HG02981 (cell line): ENCODE data around the gene PIP5KL1.

Experiments
- ATAC-seq: cut with Tn5 transposase; IDR thresholded peaks from one replicate; pipeline ENCODE4 v1.9.1; 2021; ENCODE audit warnings: mild to moderate bottlenecking, moderate library complexity; ENCODE audit not compliant: unreplicated experiment

PIP5KL1 gene

GRCh38 chr9:127950513-127951289 is 20.1 kb upstream of the PIP5KL1 start:
- no peak for ATAC-seq

GRCh38 chr9:127949827-127950512 is 19.4 kb upstream of the PIP5KL1 start:
- ATAC-seq: no peak

DNA sequence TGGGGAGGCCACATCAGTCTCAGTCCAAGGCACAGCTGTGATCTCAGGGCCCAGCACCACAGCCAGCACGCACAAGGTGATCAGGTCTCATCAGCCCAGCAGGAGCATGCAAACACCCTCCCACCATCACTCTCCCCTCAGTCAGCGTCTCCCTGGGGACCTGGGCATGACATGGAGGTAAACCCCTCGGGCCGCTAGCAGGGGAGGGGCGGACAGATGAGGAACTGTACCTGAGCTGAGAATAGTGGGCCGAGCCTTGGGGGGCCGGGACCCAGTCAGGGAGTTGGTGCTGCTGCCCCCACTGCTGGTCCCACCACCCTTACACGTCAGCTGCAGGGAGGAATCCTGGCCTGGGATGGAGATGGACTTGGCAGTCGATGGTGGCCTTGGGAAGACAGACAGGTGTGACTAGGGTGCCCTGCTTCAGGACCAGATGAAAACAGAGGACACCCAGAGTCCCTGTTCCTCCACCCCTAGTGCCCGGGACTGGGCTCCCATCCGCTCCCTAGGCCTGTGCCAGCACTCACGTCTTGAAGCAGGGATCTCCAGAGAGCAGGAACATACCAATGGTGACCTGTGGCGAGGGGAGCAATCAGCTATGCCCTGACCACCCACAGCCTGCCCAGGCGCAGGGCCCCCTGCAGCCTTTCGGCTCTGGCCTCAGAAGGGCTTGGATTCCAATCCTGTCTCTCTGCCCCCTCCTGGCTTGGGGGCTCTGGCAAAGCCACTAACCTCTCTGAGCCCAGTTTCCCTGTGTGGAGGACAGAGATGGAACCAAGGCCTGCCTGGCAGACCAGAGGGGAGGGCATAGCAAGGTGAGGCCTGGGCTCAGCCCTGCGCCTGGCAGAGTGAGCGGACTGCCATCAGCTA is 17.5 kb upstream of the PIP5KL1 start:
- ATAC-seq: no peak

GRCh38 chr9:127946728-127947127 is 16.2 kb upstream of the PIP5KL1 start:
- no peak for ATAC-seq

DNA sequence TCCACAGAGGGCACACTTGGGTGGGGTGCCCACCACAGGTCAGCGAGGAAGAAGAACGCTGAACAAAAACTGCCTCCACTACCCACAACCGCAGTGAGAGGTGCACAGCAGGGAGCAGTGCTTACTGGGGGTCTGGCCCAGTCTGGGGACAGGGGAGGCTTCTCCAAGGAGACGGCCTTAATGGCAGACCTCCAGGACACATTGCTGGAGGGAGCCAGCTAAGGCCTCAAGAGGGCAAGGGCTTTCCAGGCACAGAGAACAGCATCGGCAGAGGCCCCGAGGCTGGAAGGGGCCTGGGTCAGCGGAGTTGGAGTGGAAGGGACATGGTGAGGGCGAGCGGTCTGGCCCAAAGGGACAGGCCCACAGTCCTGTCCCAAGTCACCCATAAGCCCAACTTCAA is 15.4 kb upstream of the PIP5KL1 start:
- no peak for ATAC-seq

DNA sequence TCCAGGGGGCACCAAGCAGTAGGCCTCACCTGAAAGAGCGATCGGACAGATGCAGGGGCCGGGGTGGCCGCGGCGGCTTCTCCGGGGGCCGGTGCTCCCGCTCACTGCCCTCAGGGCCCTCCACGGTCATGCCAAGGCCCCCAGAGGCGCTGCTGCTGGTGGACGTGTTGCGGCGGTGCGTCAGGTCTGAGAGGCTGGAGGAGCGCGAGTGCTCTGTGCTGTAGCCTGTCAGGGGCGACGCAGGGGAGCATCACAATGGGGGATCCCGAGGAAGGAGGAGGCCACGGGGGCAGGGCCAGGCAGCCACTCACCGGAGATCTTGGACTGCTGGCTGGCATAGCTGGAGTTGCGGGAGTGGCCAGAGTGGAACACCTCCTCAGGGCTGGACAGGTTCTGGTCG is 14.8 kb upstream of the PIP5KL1 start:
- ATAC-seq: no peak

DNA sequence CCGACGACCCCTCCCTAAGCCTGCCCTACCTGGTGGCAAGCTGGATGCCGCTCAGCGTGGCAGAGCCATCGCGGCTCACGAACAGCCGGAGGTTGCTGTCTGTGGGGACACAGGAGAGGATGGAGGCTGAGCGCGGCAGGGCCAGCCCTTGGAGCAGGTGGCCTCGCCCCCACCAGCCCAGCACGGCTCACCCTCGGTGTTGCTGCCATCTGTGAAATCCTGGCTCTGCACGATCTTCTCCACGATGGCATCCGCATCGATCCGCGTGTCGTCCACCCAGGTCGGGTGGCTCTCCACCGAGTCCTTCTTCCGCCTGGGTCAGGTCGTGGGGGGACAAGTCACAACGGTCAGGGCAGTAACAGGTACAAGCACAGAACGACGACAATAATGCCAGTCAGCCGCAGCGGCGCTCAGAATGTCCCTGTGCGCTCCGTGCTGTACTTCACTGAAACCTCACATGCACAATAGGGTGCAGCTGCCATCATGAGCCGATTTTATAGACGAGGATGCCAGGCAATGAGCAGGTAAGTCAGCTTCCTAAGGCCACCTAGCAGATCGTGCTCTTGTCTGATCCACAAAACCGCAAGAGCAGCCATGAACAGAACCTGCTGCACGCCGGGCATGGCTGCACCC is 14.1 kb upstream of the PIP5KL1 start:
- no peak for ATAC-seq

DNA sequence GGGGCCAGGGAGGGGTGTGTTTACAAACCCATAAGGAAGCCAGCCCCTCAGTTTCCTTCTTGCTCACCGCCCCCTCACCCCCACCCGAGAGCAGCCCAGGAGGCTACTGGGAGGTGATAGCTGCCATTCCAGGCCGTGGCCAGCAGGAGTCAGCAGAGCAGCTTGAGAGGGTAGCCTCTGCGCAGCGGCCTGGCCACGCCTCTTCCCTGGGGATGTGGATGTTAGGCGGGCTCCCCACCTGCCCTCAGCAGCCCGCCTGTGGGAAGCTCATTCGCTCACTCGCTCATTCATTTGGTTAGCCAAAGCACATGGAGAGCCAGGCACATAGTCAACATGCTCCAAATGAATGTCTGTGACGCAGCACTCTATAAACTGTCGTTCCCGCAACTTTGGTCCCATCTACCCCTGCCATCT is 13.2 kb upstream of the PIP5KL1 start:
- ATAC-seq: no peak

DNA sequence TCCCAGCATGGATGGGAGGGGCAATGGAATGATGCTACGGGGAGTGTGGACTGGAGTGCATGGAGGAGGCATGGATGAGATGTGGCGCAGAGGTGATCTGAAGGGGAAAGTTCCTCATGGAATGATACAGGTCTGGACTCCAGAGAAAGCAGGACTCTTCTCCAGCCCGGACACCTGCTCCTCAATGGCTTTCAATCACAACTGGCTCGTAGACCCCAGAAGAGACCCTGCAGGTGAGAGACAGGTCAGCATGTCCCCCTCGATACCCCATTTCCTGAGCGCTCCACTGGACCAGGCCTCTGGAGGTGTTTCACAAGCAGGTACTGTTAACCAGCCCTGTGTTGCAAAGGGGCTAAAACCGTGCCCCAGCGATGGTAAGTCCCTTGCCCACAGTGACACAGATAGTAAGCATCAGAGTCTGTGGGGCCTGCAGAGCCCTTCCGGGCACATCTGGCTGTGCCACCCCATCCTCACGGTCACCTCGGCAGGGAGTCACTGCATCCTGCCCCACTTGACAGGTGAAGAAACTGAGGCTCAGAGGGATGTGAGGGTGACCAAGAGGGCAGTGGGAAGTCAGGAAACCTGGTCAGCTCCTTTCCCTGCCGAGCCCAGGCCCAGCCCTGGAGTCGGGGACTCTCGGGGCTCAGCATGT is 12.6 kb upstream of the PIP5KL1 start:
- ATAC-seq: no peak

DNA sequence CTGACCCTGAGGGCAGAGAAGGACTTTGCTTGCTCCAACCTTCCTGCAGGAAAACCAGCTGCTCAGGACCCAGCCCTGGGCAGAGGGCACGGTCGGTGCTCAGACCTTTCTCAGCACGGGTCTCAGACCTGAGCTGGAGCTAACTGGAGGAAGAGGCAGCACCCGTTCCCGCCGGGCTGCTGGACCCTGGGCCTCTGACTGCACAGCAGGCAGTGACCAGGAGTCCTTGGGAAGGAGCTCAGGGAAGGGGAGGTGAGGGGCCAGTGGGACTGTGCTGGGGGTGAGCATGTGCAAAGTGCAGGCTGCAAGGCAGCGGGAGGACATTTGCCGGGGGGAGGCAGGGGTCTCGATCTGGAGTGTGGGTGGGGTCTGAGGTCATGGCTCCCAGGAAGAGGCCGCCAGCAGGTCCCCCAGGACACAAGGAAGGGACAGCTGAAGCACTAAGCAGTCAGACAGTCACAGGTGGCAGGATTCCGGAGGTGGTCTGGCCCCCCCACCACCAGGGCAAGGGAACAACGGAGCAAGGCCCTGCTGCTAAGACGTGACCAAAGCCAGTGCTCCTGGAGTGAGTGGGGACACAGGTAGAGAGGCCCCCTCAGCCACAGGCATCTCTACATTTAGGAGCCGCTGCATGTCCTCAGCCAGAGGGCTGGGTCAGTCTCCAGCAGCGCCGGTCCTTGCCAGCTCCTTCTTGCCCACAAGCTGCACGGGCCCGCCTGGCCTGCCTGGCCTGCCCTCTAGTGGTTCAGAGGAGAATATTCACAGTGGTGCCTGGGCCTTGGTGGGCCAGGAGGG is 11.8 kb upstream of the PIP5KL1 start:
- ATAC-seq: no peak

GRCh38 chr9:127941961-127942215 is 11.3 kb upstream of the PIP5KL1 start:
- no peak for ATAC-seq

DNA sequence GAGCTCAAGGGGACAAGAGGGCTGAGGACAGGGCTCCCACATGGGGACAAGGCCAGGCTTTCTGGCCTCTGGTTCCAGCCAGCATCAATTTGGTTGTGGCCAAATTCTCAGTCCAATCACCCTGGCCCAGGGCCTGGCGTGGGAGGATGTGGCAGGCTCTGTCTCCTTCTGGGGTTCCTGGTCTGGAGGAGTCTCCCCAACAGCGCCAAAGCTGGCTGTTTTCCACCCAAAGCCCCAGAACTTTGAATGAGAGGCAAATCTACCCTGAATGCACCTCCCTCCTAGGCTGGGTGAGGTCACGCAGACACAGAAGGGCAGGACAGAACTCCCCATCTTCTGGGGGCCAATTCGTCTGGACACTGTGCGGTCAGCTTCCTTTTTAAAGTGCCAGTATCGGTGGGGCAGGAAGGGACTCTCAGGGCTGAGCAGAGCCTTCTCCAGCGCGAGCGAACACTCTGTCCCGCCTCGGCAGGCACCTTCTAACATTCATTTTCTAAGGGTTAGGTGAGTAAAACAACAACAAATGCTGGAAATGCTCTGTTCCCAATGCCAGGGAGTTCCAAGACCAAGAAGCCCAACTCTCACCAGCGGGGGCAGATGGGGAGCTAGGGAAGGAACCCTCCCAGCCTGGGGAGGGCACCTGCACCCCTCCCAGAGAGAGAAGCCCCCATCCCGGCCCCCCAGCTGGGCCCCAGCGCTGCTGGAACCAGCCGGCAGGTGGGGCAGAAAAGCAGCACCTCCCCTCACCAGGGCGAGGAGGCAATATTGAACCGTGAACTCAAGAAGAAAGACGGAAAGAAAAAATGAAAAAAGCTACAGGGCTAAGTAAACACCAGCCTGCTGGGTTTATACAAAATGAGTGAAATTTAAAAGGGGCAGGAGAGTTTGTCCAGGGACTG is 10.7 kb upstream of the PIP5KL1 start:
- ATAC-seq: no peak

DNA sequence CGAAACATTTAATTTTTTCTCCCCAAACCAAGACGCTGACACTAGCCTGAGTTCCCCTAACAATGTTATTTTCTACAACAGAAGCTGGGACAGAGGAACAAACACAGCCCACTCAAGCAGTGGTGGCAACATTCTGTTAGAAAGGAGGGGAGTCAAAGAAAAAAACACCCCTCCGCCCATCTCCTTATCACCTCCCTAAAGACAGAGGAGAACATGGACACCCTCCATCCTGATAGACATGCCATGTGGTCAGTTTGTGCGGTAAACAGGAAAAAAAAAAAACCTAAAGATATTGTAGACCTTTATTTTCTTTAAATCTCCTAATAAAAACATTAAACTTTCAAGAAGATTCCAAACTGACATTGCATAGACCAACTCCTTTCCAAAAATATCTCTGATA is 10.0 kb upstream of the PIP5KL1 start:
- ATAC-seq: no peak

- ATAC-seq: no peak
These were observed 7.7 kb upstream of the PIP5KL1 start for GRCh38 chr9:127938298-127938690.

DNA sequence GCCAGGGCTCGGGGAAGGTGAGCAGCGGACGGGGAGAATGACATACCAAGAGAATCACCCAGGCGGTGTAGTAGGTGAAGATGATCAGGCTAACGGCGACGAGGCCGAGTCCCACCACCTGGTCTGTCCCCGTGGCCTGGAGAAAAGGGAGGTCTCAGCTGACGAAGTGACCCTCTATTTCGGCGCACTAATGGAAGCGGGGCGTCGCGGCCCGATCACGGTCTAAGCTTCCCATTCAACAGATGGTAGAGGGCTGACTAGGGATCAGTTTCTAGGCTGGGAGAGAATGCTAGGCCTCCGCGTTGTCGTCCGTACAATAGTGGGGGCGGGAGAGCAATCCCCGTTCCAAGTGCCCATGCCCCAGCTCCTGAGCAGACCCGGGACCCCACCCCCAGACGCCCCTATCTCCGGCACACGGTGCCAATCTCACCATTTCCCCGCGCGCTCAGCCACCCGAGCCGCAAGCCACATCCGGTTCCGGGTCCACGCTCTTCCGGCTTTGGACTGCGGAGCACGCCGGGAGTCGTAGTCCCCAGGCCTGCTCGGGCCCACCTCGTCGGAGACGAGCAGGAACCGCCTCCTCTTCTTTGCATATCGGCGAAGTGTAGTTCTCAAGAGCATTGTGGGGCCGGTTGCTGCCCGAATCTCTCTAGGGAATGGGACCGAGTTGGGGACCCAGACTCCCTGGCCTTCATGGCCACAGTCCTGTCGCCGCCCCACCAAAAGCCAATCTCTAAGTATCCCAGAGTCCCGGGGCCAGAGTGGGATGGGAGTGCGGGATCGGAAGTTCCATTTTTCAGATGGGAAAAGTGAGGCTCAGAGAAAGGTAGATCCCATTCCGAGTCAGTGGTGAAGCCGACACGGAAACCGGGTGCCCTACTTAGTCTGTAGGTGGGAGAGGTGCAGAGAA is 7.1 kb upstream of the PIP5KL1 start, which contains the start of gene DPM2:
Gene DPM2, minus strand, starts transcription at position 467 of the 910 bp plus-strand sequence. Its CDS starts 34 bp downstream, at position 433.
- ATAC-seq: peak; percentile 95

GRCh38 chr9:127937056-127937387 is 6.4 kb upstream of the PIP5KL1 start:
- no peak for ATAC-seq

DNA sequence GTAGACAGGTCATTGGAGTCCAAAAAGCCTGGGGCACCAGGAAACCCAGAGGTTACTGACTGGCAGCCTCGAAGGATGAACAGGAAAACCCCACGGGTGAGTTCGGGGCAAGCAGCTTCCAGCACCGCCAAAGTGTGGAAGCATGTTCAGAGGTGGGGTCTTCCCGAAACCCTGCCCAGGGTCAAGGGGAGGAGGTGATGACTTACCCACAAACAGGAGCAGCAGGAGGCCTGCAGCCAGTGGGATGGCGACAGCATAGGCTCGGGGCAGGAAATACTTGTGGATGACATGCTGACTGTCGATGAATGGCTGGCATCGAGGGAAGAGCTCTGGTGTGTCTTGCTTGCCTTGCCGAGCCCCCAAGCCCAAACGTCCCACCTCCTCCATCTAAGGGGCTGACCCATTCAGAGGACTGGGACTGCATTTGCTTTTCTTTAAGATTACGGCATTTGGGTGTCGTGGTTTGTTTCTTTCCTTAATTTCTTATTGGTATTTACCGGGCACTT is 5.8 kb upstream of the PIP5KL1 start:
- ATAC-seq: no peak

DNA sequence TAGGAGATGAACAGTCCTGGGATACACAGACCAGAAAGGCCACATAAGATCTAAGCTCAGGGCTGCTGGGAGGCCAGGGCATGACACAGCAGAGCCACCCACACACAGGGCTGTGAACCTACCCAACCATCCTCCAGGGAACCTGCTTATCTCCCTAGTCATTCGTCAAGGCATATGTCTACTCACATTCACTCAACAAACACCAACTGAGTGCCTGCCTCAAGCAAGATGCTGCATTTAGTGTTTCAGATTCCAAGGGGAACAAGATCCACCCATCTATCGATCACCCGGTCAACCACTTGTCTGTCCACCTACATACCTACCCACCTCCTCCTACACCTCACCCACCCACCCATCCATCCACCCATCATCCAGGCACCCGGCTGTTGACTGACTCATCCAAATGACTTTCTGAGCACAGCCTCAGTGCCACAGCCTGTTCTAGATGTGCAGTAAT is 5.2 kb upstream of the PIP5KL1 start:
- no peak for ATAC-seq
